ENCODE measurements around the gene SDF4.

SDF4 gene

GRCh38 chr1:1270813-1271212, 39.0 kb upstream of the SDF4 start:
- H3K27me3 ChIP-seq (ENCODE audit: insufficient read depth, low read length) = peaks cover 7% of the 10 kb centered on the region
- H3K9me3 ChIP-seq (ENCODE audit: insufficient read depth, low read depth, low read length) = no peaks in the 10 kb centered on the region
- no peak overlapping the region for H3K4me3 ChIP-seq (ENCODE audit: low read length)
- H3K4me1 ChIP-seq (ENCODE audit: insufficient read depth, low read length) = peaks cover 3% of the 10 kb centered on the region; the same call in 1 of the 2 replicates
- peaks cover 30% of the 10 kb centered on the region for H3K36me3 ChIP-seq (ENCODE audit: insufficient read depth, low read depth, low read length)
- H3K27ac ChIP-seq (ENCODE audit: low read length) = no peak overlapping the region
- no peak overlapping the region for H3K9ac ChIP-seq (ENCODE audit: low read depth, low read length)

DNA sequence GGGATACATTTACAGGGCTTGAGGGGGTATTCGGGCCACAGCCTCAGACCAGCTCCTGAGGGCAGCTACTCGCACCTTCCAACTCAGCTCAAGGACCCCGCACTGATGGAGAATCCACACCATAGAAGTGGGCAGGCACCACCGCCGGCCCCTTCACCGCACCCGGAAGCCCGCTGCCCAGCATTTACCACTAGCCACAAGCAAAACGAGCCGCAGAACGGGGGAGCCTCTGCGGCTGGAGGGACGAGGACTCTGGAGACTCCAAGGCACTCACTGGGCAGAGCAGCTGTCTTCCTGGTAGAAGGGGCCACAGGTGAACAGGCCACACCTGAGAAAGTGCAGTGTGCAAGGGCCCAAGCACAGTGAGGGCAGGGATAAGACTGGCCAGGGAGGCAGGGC, 36.5 kb upstream of the SDF4 start:
- Histone ChIP-seq H3K36me3 (ENCODE audit: insufficient read depth, low read depth, low read length) (peaks cover 50% of the 10 kb centered on the region), H3K4me3 (ENCODE audit: low read length) (no peak overlapping the region), H3K9me3 (ENCODE audit: insufficient read depth, low read depth, low read length) (no peaks in the 10 kb centered on the region), H3K4me1 (ENCODE audit: insufficient read depth, low read length) (0 out of 2 replicates have a peak, but pooled peaks cover 3% of the 10 kb centered on the region), H3K9ac (ENCODE audit: low read depth, low read length) (no peak overlapping the region), H3K27me3 (ENCODE audit: insufficient read depth, low read length) (no peaks in the 10 kb centered on the region), H3K27ac (ENCODE audit: low read length) (no peak overlapping the region)

DNA sequence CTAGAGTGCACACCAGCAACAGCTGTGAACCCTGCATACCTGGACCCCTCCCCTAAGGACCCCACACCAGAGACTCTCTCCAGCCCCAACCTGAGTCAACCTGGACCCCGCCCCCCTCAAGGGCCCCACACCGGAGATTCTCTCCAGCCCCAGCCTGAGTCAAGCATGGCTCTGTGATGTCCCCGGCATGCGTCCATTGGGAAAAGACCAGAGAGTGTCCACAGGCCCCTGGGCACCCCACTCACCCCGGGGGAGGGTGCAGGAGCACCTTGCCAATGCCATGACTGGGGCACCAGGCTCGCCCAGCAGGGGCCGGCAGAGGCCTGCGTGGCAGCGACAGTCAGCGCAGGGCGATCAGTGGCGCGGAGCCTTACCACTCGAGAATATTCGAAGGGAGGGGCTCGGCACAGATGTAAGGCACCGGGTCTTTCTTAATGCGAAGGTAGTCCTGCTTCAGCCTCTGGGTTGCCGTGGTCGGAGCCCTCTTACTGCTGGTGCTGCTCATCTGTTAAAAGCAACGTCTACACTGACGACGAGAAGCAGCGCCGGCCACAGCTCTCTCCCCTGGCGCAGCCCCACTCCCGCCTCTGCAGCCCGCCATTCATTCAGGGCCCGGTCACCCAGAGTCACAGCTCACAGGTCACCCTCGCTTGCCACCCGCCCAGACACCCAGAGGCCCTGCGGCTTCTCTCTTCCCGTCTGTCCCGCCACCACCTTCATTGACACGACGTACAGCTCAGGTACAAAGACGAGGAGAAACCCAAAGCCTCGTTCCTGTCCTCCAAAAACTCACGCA, 35.9 kb upstream of the SDF4 start:
- no peak overlapping the region for H3K9ac ChIP-seq (ENCODE audit: low read depth, low read length)
- H3K9me3 ChIP-seq (ENCODE audit: insufficient read depth, low read depth, low read length) = no peaks in the 10 kb centered on the region
- 0 out of 2 replicates have a peak, but pooled peaks cover 3% of the 10 kb centered on the region for H3K4me1 ChIP-seq (ENCODE audit: insufficient read depth, low read length)
- H3K27ac ChIP-seq (ENCODE audit: low read length) = no peak overlapping the region
- H3K27me3 ChIP-seq (ENCODE audit: insufficient read depth, low read length) = no peaks in the 10 kb centered on the region
- no peak overlapping the region for H3K4me3 ChIP-seq (ENCODE audit: low read length)
- H3K36me3 ChIP-seq (ENCODE audit: insufficient read depth, low read depth, low read length) = peaks cover 56% of the 10 kb centered on the region

DNA sequence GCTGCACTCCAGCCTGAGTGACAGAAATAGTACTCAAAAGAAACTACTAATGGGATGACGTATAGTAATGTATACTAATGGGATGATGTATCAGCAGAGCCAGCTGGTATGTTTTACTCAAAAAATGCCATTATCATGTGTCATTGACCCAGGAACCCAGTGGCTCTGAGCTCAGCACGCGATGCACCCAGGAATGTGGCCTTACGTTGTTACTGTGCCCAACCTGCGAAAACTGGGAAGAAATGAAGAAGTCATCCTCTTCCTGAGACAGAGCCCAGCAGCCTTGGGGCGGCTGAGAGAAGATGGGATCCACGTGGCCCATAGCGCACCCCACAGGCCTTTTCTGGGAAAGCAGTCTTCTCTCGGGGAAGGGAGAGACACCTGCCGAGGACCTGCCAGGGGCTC, 33.1 kb upstream of the SDF4 start:
- H3K9me3 ChIP-seq (ENCODE audit: insufficient read depth, low read depth, low read length) = no peaks in the 10 kb centered on the region
- H3K36me3 ChIP-seq (ENCODE audit: insufficient read depth, low read depth, low read length) = peaks cover 74% of the 10 kb centered on the region
- H3K27me3 ChIP-seq (ENCODE audit: insufficient read depth, low read length) = no peaks in the 10 kb centered on the region
- no peaks in the 10 kb centered on the region for H3K4me1 ChIP-seq (ENCODE audit: insufficient read depth, low read length)
- H3K4me3 ChIP-seq (ENCODE audit: low read length) = no peak overlapping the region
- no peak overlapping the region for H3K9ac ChIP-seq (ENCODE audit: low read depth, low read length)
- H3K27ac ChIP-seq (ENCODE audit: low read length) = no peak overlapping the region

DNA sequence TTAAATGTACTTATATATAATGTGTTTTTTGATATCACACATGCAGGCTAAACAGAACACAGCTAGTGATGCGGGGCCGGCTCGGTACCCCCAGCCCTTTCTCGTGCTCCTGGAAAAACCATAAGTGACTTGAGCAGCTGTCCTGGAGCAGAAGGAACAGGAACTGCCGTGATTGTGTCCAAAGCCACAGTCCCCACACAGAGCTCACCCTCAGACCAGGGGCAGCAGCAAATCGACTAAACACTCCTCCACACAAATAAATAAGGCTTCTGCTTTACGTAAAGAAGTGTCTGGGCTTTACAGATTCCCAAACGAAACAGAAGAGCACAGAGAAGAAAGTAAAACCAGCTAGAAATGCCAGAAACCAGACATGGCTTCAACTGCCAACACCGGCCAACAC, 32.2 kb upstream of the SDF4 start:
- Histone ChIP-seq H3K4me3 (ENCODE audit: low read length) (no peak overlapping the region), H3K9ac (ENCODE audit: low read depth, low read length) (no peak overlapping the region), H3K36me3 (ENCODE audit: insufficient read depth, low read depth, low read length) (peaks cover 78% of the 10 kb centered on the region)

GRCh38 chr1:1262758-1263157, 31.0 kb upstream of the SDF4 start:
- Histone ChIP-seq H3K4me1 (ENCODE audit: insufficient read depth, low read length) (no peaks in the 10 kb centered on the region), H3K27me3 (ENCODE audit: insufficient read depth, low read length) (no peaks in the 10 kb centered on the region), H3K27ac (ENCODE audit: low read length) (no peak overlapping the region), H3K9me3 (ENCODE audit: insufficient read depth, low read depth, low read length) (no peaks in the 10 kb centered on the region), H3K36me3 (ENCODE audit: insufficient read depth, low read depth, low read length) (peaks cover 74% of the 10 kb centered on the region), H3K9ac (ENCODE audit: low read depth, low read length) (no peak overlapping the region), H3K4me3 (ENCODE audit: low read length) (no peak overlapping the region)

More for the DNA sequence above, 32.2 kb upstream of the SDF4 start:
- H3K4me1 ChIP-seq (ENCODE audit: insufficient read depth, low read length) = no peaks in the 10 kb centered on the region
- no peaks in the 10 kb centered on the region for H3K9me3 ChIP-seq (ENCODE audit: insufficient read depth, low read depth, low read length)
- no peaks in the 10 kb centered on the region for H3K27me3 ChIP-seq (ENCODE audit: insufficient read depth, low read length)
- no peak overlapping the region for H3K27ac ChIP-seq (ENCODE audit: low read length)

DNA sequence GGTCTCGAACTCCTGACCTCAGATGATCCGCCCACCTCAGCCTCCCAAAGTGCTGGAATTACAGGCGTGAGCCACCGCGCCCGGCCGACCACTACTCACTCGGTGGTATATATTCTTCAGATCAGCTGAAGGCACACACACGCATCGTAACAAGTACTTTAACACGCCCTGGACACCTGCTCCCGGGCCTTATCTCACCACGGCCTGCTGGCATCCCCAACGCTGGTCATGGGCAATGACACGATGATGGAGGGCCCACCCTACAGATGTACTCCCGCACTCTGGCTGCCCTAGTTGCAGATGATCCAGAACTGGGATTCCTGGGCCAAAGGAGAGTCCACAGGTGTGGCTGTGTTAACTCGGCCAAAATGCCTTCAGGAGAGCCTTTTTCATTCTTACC, 30.3 kb upstream of the SDF4 start:
- Histone ChIP-seq H3K27ac (ENCODE audit: low read length) (no peak overlapping the region), H3K4me3 (ENCODE audit: low read length) (no peak overlapping the region), H3K4me1 (ENCODE audit: insufficient read depth, low read length) (0 out of 2 replicates have a peak, but pooled peaks cover 3% of the 10 kb centered on the region), H3K27me3 (ENCODE audit: insufficient read depth, low read length) (no peaks in the 10 kb centered on the region), H3K9ac (ENCODE audit: low read depth, low read length) (no peak overlapping the region), H3K9me3 (ENCODE audit: insufficient read depth, low read depth, low read length) (no peaks in the 10 kb centered on the region), H3K36me3 (ENCODE audit: insufficient read depth, low read depth, low read length) (peaks cover 68% of the 10 kb centered on the region)

DNA sequence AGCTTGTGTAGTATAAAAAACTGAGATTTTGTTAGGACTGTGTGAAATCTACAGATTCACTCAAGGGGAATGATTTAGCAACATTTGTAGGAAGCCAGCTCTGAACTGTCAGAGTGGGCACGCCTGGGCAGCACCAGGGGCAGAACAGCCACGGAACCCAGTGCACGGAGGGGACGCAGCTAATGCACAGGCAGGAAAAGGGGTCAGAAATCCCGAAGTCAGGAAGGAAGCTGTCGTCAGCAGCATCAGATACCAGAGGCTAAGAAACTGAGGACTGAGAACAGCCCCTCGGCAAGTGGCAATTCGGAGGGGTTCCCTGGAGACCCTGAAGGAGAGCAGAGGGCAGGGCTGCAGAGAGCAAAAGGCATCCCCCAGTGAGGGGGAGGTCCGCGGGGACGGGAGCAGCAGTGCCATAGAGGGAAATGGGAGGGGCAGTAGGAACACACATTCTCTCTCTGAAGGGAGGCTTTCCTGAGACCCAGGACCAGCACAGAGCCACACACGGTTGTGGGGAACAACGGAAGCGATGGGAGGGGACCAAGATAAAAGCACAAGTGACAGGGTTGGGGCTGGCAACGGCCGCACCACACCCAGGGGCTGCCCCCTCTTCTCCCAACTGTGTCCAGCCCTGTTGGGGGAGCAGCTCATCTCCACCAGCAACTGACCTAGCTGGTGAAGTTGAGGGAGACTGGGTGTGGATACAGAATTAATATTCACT, 29.2 kb upstream of the SDF4 start:
- Histone ChIP-seq H3K36me3 (ENCODE audit: insufficient read depth, low read depth, low read length) (peaks cover 75% of the 10 kb centered on the region), H3K9ac (ENCODE audit: low read depth, low read length) (no peak overlapping the region), H3K9me3 (ENCODE audit: insufficient read depth, low read depth, low read length) (no peaks in the 10 kb centered on the region)

DNA sequence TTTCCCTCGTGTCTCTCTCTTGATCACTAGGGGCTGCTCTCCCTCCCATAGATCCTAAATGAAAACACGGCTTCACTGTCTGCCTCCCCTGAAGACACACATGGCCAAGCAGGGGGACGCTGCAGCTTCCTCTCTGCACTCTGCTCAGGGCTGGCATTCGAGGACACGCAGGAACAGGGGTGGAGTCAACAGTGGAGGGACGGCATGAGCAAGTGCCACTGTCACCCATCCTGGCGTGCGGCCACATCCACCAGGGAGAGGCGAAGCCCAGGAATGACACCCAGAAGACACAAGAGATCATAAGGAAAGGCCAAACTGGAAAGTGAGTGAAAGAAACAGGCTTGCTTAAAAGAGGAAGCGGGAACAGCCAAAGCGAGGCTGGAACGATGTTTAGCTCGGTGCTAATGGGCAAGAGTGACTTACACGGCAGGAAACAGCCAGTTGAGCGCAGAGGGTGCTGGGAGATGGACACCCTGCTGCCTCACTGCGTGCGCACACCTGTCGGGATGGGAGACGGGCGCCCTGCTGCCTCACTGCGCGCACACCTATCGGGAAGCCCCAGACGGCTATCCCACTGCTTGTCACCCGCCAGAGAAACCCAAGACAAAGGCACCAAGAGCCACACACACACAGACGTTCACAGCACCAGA, 28.3 kb upstream of the SDF4 start:
- H3K27ac ChIP-seq (ENCODE audit: low read length) = no peak overlapping the region
- H3K9ac ChIP-seq (ENCODE audit: low read depth, low read length) = no peak overlapping the region
- H3K27me3 ChIP-seq (ENCODE audit: insufficient read depth, low read length) = no peaks in the 10 kb centered on the region
- no peaks in the 10 kb centered on the region for H3K9me3 ChIP-seq (ENCODE audit: insufficient read depth, low read depth, low read length)
- peaks cover 80% of the 10 kb centered on the region for H3K36me3 ChIP-seq (ENCODE audit: insufficient read depth, low read depth, low read length)
- 0 out of 2 replicates have a peak, but pooled peaks cover 3% of the 10 kb centered on the region for H3K4me1 ChIP-seq (ENCODE audit: insufficient read depth, low read length)
- H3K4me3 ChIP-seq (ENCODE audit: low read length) = no peak overlapping the region

More for the DNA sequence above, 29.2 kb upstream of the SDF4 start:
- H3K27ac ChIP-seq (ENCODE audit: low read length) = no peak overlapping the region
- H3K4me1 ChIP-seq (ENCODE audit: insufficient read depth, low read length) = 0 out of 2 replicates have a peak, but pooled peaks cover 3% of the 10 kb centered on the region
- H3K4me3 ChIP-seq (ENCODE audit: low read length) = no peak overlapping the region
- H3K27me3 ChIP-seq (ENCODE audit: insufficient read depth, low read length) = no peaks in the 10 kb centered on the region

DNA sequence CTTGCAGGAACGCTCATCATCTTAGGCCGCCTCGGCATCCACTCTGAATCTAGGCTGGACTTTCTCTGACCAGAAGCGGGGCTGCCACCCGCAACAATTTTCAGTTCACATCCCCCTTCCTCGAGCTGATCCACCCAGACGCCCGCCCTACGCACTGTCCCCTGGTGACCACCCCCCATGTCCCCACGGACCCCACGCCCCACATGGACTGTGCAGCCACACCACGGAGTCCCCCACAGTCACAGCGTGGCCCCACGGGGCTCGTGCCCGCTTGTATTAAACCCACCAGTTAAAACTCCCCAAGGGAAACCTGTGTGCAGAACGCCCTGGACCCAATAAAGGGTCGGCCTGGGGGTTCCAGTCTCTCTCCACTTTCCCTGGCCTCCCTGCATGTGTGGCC, 27.7 kb upstream of the SDF4 start:
- Histone ChIP-seq H3K36me3 (ENCODE audit: insufficient read depth, low read depth, low read length) (peaks cover 81% of the 10 kb centered on the region), H3K4me1 (ENCODE audit: insufficient read depth, low read length) (0 out of 2 replicates have a peak, but pooled peaks cover 3% of the 10 kb centered on the region), H3K9me3 (ENCODE audit: insufficient read depth, low read depth, low read length) (no peaks in the 10 kb centered on the region), H3K27ac (ENCODE audit: low read length) (no peak overlapping the region), H3K4me3 (ENCODE audit: low read length) (no peak overlapping the region), H3K27me3 (ENCODE audit: insufficient read depth, low read length) (no peaks in the 10 kb centered on the region), H3K9ac (ENCODE audit: low read depth, low read length) (no peak overlapping the region)

DNA sequence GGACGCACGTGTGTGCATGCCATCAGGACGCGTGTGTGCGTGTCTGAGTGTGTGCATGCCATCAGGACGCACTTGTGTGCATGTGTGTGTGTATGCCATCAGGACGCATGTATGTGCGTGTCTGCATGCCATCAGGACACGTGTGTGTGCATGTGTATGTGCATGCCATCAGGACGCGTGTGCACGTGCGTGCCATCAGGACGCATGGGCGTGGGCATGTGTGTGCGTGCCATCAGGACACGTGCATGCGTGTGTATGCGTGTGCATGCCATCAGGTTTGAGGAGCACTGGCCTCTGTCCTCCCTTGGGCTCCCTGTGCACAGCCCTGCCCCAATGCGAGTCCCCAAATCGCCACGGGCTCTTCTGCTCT, 27.3 kb upstream of the SDF4 start:
- Histone ChIP-seq H3K9me3 (ENCODE audit: insufficient read depth, low read depth, low read length) (no peaks in the 10 kb centered on the region), H3K9ac (ENCODE audit: low read depth, low read length) (no peak overlapping the region), H3K36me3 (ENCODE audit: insufficient read depth, low read depth, low read length) (peaks cover 81% of the 10 kb centered on the region), H3K4me3 (ENCODE audit: low read length) (no peak overlapping the region), H3K27me3 (ENCODE audit: insufficient read depth, low read length) (no peaks in the 10 kb centered on the region), H3K27ac (ENCODE audit: low read length) (no peak overlapping the region), H3K4me1 (ENCODE audit: insufficient read depth, low read length) (0 out of 2 replicates have a peak, but pooled peaks cover 3% of the 10 kb centered on the region)
